Keratinocyte (primary cell): ENCODE results near the gene SLC1A3.

ENCODE experiments used
- EZH2 ChIP-seq: IDR thresholded peaks from one replicate; pipeline ENCODE4 v1.6.1; 2012; ENCODE audit warnings: inconsistent platforms, mild to moderate bottlenecking, low read length, moderate library complexity
- TF ChIP-seq, protein P1 (sequence below), 3 experiments: IDR thresholded peaks in 1 of 3; conservative IDR thresholded peaks in 1 of 3; optimal IDR thresholded peaks in 1 of 3; 2 replicates in 2 of 3; 3 replicates in 1 of 3; pipeline versions ENCODE3 to v1.5.1; 2011; ENCODE audit warnings: low read length in 3 of 3, mild to moderate bottlenecking in 3 of 3, moderate library complexity in 2 of 3, control low read depth in 1 of 3, inconsistent platforms in 1 of 3; ENCODE audit not compliant: insufficient read depth in 2 of 3; ENCODE audit errors: extremely low read depth in 1 of 3

DNA sequence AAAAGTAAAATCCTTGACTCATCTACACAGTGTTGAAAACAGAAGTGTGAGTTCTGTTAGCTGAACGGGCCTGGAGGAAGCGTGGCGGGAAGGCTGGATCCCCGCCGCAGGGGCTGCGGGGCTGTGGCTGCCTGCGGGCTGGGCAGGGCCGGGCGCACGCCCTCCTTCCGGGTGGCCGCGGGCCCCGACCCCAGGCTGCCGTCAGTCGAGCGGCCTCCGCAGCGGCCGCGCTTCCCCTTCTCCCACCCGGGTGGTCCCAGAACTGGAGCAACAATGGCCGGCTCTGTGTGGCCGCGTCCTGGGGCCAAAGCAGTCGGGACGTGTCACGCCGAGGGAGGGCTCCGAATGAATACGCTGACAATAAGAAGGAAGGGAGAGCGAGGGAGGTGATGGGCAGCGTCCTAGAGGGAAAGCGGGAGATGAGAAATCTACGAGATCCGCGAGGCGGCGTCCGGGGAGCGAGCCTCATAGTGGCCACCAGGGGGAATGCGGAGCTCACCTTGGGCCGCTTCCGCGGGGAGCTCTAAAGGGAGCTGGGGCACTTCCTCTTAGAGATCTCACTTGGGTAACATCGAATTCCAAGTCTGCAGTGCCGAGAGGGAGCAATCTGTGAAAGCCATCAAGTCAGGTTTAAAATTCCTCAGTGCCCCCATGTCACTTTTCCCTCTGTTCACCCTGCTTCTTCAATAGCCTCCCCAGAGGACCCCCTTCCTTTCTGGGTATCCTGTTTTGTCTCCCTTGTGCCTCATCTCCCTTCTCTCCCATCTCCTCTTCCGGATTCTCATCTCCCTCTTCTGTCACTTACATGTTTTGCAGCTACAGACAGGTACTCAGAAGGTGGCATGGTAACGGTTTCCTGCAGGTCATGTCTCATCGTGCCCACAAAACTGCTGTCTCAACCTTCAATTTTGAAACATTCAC is 83.9 kb downstream of the SLC1A3 start:
- TF ChIP-seq, protein P1, sequence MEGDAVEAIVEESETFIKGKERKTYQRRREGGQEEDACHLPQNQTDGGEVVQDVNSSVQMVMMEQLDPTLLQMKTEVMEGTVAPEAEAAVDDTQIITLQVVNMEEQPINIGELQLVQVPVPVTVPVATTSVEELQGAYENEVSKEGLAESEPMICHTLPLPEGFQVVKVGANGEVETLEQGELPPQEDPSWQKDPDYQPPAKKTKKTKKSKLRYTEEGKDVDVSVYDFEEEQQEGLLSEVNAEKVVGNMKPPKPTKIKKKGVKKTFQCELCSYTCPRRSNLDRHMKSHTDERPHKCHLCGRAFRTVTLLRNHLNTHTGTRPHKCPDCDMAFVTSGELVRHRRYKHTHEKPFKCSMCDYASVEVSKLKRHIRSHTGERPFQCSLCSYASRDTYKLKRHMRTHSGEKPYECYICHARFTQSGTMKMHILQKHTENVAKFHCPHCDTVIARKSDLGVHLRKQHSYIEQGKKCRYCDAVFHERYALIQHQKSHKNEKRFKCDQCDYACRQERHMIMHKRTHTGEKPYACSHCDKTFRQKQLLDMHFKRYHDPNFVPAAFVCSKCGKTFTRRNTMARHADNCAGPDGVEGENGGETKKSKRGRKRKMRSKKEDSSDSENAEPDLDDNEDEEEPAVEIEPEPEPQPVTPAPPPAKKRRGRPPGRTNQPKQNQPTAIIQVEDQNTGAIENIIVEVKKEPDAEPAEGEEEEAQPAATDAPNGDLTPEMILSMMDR (optimal IDR thresholded peaks at IDR 0.05 in 1 of 3, IDR thresholded peaks at IDR 0.05 in 1 of 3, conservative IDR thresholded peaks at IDR 0.05 in 1 of 3; ENCODE audit: extremely low read depth in 1 of 3, insufficient read depth in 2 of 3, low read length in 3 of 3): peak; percentile 75 to 97 (median 83)
- no peak for TF ChIP-seq EZH2
